H9 (cell line): Measurements from ENCODE around the gene TRPC4AP. TPM values are rescaled to one million over a fixed set of nuclear protein-coding genes. Genes with fewer than 3 reads are reported as not detected.

Experiments
- DNase-seq: peaks from one replicate; pipeline ENCODE4 v3.0.0-alpha.2; 2017
- H2AFZ ChIP-seq: one replicate; pipeline ENCODE4 v1.6.1; 2013; ENCODE audit warnings: mild to moderate bottlenecking, low read length, control low read depth, moderate library complexity
- H2AK5ac ChIP-seq: 2 replicates; pipeline ENCODE4 v1.6.1; 2013; ENCODE audit warnings: low read length, control low read depth, mixed read lengths; ENCODE audit not compliant: insufficient read length
- H2BK120ac ChIP-seq: one replicate; pipeline ENCODE4 v1.6.1; 2013; ENCODE audit warnings: low read depth, mild to moderate bottlenecking, low read length, control low read depth, inconsistent platforms; ENCODE audit not compliant: poor library complexity, severe bottlenecking
- H2BK12ac ChIP-seq: 2 replicates; pipeline ENCODE4 v1.6.1; 2013; ENCODE audit warnings: low read length, control low read depth, mixed read lengths, low read depth; ENCODE audit not compliant: insufficient read length
- H2BK15ac ChIP-seq: 2 replicates; pipeline ENCODE4 v1.6.1; 2013; ENCODE audit warnings: low read depth, low read length, control low read depth
- H2BK20ac ChIP-seq: one replicate; pipeline ENCODE4 v1.6.1; 2013; ENCODE audit warnings: low read depth, mild to moderate bottlenecking, low read length, control low read depth, inconsistent platforms; ENCODE audit not compliant: poor library complexity, severe bottlenecking
- H2BK5ac ChIP-seq: 2 replicates; pipeline ENCODE4 v1.6.1; 2013; ENCODE audit warnings: low read length, control low read depth, mixed read lengths; ENCODE audit not compliant: insufficient read length
- H3K14ac ChIP-seq: 2 replicates; pipeline ENCODE4 v1.6.1; 2013; ENCODE audit warnings: low read length, control low read depth; ENCODE audit not compliant: insufficient read depth
- H3K18ac ChIP-seq: 2 replicates; pipeline ENCODE4 v1.6.1; 2013; ENCODE audit warnings: low read depth, mild to moderate bottlenecking, mixed read lengths, low read length, control low read depth; ENCODE audit not compliant: insufficient read length
- H3K23ac ChIP-seq: 2 replicates; pipeline ENCODE4 v1.6.1; 2013; ENCODE audit warnings: low read length, control low read depth, mixed read lengths, low read depth; ENCODE audit not compliant: insufficient read length
- H3K23me2 ChIP-seq: 2 replicates; pipeline ENCODE4 v1.6.1; 2013; ENCODE audit warnings: low read depth, mild to moderate bottlenecking, mixed read lengths, low read length, control low read depth; ENCODE audit not compliant: insufficient read length, poor library complexity, severe bottlenecking
- H3K27ac ChIP-seq: 2 replicates; pipeline ENCODE4 v1.5.1; 2013; ENCODE audit warnings: low read length, control low read depth, mixed read lengths, low read depth; ENCODE audit not compliant: insufficient read length
- H3K27me3 ChIP-seq: 2 replicates; pipeline ENCODE4 v1.6.1; 2013; ENCODE audit warnings: low read length, control low read depth, inconsistent platforms; ENCODE audit not compliant: insufficient read depth
- H3K4ac ChIP-seq: 2 replicates; pipeline ENCODE4 v1.6.1; 2013; ENCODE audit warnings: low read depth, mild to moderate bottlenecking, control low read depth, inconsistent platforms, low read length, moderate library complexity
- H3K4me1 ChIP-seq: 2 replicates; pipeline ENCODE4 v1.6.1; 2013; ENCODE audit warnings: low read length, control low read depth, inconsistent platforms; ENCODE audit not compliant: insufficient read depth
- H3K4me2 ChIP-seq: 2 replicates; pipeline ENCODE4 v1.6.1; 2013; ENCODE audit warnings: low read length, control low read depth, mixed read lengths; ENCODE audit not compliant: insufficient read length, insufficient read depth
- H3K56ac ChIP-seq: 2 replicates; pipeline ENCODE4 v1.6.1; 2013; ENCODE audit warnings: low read depth, mild to moderate bottlenecking, mixed read lengths, low read length, control low read depth; ENCODE audit not compliant: insufficient read length
- H3K79me1 ChIP-seq: 2 replicates; pipeline ENCODE4 v1.6.1; 2013; ENCODE audit warnings: low read depth, mild to moderate bottlenecking, moderate library complexity, low read length, control low read depth, inconsistent platforms; ENCODE audit not compliant: insufficient read depth, poor library complexity, severe bottlenecking
- H3K79me2 ChIP-seq: 2 replicates; pipeline ENCODE4 v1.6.1; 2013; ENCODE audit warnings: low read length, control low read depth, inconsistent platforms; ENCODE audit not compliant: insufficient read depth
- H3K9ac ChIP-seq: 2 replicates; pipeline ENCODE4 v1.6.1; 2013; ENCODE audit warnings: low read length, control low read depth, mixed read lengths; ENCODE audit not compliant: insufficient read length; ENCODE audit errors: extremely low read depth
- H3K9me3 ChIP-seq: one replicate; pipeline ENCODE4 v1.6.1; 2013; ENCODE audit warnings: low read depth, low read length, inconsistent platforms; ENCODE audit not compliant: control insufficient read depth
- H3T11ph ChIP-seq: one replicate; pipeline ENCODE4 v1.6.1; 2013; ENCODE audit warnings: mild to moderate bottlenecking, low read length, control low read depth, inconsistent platforms
- H4K20me1 ChIP-seq: one replicate; pipeline ENCODE4 v1.6.1; 2013; ENCODE audit not compliant: control insufficient read depth, insufficient read length, insufficient read depth
- H4K5ac ChIP-seq: 2 replicates; pipeline ENCODE4 v1.6.1; 2013; ENCODE audit warnings: low read depth, mild to moderate bottlenecking, mixed read lengths, low read length, control low read depth; ENCODE audit not compliant: insufficient read length
- H4K8ac ChIP-seq: replicated peaks from 2 replicates; pipeline ENCODE4 v1.6.1; 2013; ENCODE audit warnings: low read length, control low read depth, mixed read lengths, low read depth; ENCODE audit not compliant: insufficient read length
- H4K91ac ChIP-seq: 2 replicates; pipeline ENCODE4 v1.6.1; 2013; ENCODE audit warnings: low read depth, mild to moderate bottlenecking, moderate library complexity, mixed read lengths, low read length, control low read depth; ENCODE audit not compliant: insufficient read length
- H3K27ac Mint-ChIP-seq, 3 experiments: 2 replicates in 2 of 3; 3 replicates in 1 of 3; pipeline ENCODE4 v1.8.0; 2020 to 2021; ENCODE audit warnings: mixed read lengths in 3 of 3, mild to moderate bottlenecking in 1 of 3, moderate library complexity in 1 of 3
- H3K27me3 Mint-ChIP-seq: 2 replicates; pipeline ENCODE4 v1.8.0; 2021; ENCODE audit warnings: low read depth, mild to moderate bottlenecking, moderate library complexity, mixed read lengths
- H3K36me3 Mint-ChIP-seq, 3 experiments: 2 replicates in 2 of 3; 3 replicates in 1 of 3; pipeline ENCODE4 v1.8.0; 2020 to 2021; ENCODE audit warnings: low read depth in 3 of 3, mixed read lengths in 3 of 3; ENCODE audit not compliant: insufficient read depth in 1 of 3
- H3K4me1 Mint-ChIP-seq, 2 experiments: 2 replicates each; pipeline ENCODE4 v1.8.0; 2020; ENCODE audit warnings: mixed read lengths in 2 of 2
- H3K4me3 Mint-ChIP-seq, 2 experiments: 2 replicates in 1 of 2; 3 replicates in 1 of 2; pipeline ENCODE4 v1.8.0; 2020 to 2021; ENCODE audit warnings: mild to moderate bottlenecking in 2 of 2, mixed read lengths in 2 of 2, moderate library complexity in 1 of 2
- H3K9me3 Mint-ChIP-seq, 2 experiments: 2 replicates in 1 of 2; 3 replicates in 1 of 2; pipeline ENCODE4 v1.8.0; 2020; ENCODE audit warnings: mild to moderate bottlenecking in 2 of 2, mixed read lengths in 2 of 2, moderate library complexity in 1 of 2
- CTCF ChIP-seq: fragments of 200-600 bp; sonication (generic); conservative IDR thresholded peaks from 3 replicates; pipeline ENCODE4 v1.8.0; 2021; ENCODE audit warnings: antibody characterized with exemption, mild to moderate bottlenecking
- WGBS: extraction: QIAGEN DNeasy Blood & Tissue Kit; methylation state at CpG from one replicate; pipeline ENCODE4 v1.1.7; 2013; ENCODE audit warnings: missing lambda C conversion rate, low lambda C conversion rate, mixed read lengths; ENCODE audit not compliant: insufficient read length; ENCODE audit errors: extremely low coverage; 5-methylcytosine and 5-hydroxymethylcytosine counted together
- total RNA-seq: library from RNA; stranded (reverse); gene quantifications from 2 replicates; pipeline ENCODE4 v1.2.1, GENCODE V29; 2021

TRPC4AP gene
- total RNA-seq, 1 experiment from 2014 or later = 93.9 TPM

GRCh38 chr20:34965051-34965450 is 127.6 kb downstream of the TRPC4AP start:
- no peaks in the 10 kb centered on the region for H3K4me1 ChIP-seq
- no peak overlapping the region for H4K91ac ChIP-seq
- H3K36me3 Mint-ChIP-seq = no peaks in the 10 kb centered on the region
- no peaks in the 10 kb centered on the region for H3K79me2 ChIP-seq
- no peak overlapping the region for H3T11ph ChIP-seq
- peaks cover 22% of the 10 kb centered on the region in 2 experiments for H3K4me1 Mint-ChIP-seq
- H3K4me2 ChIP-seq = no peak overlapping the region
- no peaks in the 10 kb centered on the region for H3K23me2 ChIP-seq
- no peak overlapping the region for H3K56ac ChIP-seq
- H3K9me3 Mint-ChIP-seq = no peaks in the 10 kb centered on the region
- H4K20me1 ChIP-seq = no peaks in the 10 kb centered on the region
- no peaks in the 10 kb centered on the region for H3K79me1 ChIP-seq
- H3K27me3 ChIP-seq = no peaks in the 10 kb centered on the region
- H4K8ac ChIP-seq = no peak overlapping the region
- no peak for TF ChIP-seq CTCF
- no peak overlapping the region for H2BK12ac ChIP-seq
- H2BK5ac ChIP-seq = no peak overlapping the region
- H3K23ac ChIP-seq = no peak overlapping the region
- no peak overlapping the region for H4K5ac ChIP-seq
- no peak overlapping the region for H2BK120ac ChIP-seq
- WGBS = no CpG with 5 or more reads among the region's 5 CpGs
- H2AK5ac ChIP-seq = no peak overlapping the region
- H3K27ac Mint-ChIP-seq = peak overlapping the region in 1 of 3 experiments; percentile 56; a peak in 1 of 7 replicates
- no peak overlapping the region for H3K4me3 Mint-ChIP-seq
- no peak overlapping the region for H2AFZ ChIP-seq
- no peak overlapping the region for H2BK15ac ChIP-seq
- no peaks in the 10 kb centered on the region for H3K9me3 ChIP-seq
- H3K4ac ChIP-seq = no peak overlapping the region
- no peak overlapping the region for H3K18ac ChIP-seq
- DNase-seq = no peak
- no peak overlapping the region for H3K9ac ChIP-seq
- H3K27me3 Mint-ChIP-seq = no peaks in the 10 kb centered on the region; the same call in 1 of the 2 replicates
- H3K14ac ChIP-seq = no peak overlapping the region; the same call in 1 of the 2 replicates
- H2BK20ac ChIP-seq = no peak overlapping the region
- no peak overlapping the region for H3K27ac ChIP-seq
